GM20431 (cell line): Measurements from ENCODE around the gene TWF1.
"Not testable (repeated sequence)": the region's sequence is repeated elsewhere in the genome, so short reads cannot be mapped to it uniquely, and the experiment has no call there.

ENCODE experiments used
- in situ Hi-C: fragments of 300-500 bp; cut with MseI, MboI; formaldehyde crosslinking; loops from one replicate; pipeline ENCODE4 v1.15.0; 2020; ENCODE audit warnings: low sequenced_read_pairs; ENCODE audit not compliant: unreplicated experiment

TWF1 gene

DNA sequence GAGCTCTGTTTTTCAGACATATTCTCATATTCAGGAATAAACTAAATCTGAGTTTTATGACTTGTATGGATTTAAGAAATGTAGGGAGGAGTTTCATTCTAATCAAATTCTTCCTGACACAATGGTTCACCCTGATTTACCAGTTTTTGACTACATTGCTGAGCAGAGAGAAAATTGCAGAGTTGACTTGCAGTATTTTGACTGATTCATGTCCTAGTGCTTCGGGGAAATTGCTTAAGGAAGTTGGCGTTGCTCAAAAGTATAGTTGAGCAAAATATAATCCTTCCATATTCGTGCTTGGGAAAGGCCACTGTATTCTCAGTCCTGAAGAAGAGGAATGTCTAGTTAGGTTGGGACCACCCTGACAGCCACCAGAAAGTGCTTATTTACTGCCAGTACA, 1.3 kb upstream of the TWF1 start:
- in situ Hi-C loops, result no loop called here

DNA sequence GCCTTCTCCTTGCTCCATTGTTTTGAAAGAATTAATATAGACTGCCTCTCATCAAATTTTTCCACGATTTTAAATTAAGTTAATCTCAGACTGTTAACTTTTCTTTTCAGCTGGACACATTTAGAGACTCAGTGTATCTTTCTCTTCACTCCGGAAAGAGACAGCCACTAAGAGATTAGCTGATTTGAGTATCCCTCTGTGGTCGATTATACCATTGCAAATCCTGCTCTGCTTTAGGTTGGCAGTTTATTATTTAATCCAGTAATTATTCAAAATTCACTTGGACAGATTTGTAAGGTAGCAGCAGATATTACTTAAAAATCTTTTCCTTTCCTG, 588 bp upstream of the TWF1 start:
- in situ Hi-C loops, result no loop called here

DNA sequence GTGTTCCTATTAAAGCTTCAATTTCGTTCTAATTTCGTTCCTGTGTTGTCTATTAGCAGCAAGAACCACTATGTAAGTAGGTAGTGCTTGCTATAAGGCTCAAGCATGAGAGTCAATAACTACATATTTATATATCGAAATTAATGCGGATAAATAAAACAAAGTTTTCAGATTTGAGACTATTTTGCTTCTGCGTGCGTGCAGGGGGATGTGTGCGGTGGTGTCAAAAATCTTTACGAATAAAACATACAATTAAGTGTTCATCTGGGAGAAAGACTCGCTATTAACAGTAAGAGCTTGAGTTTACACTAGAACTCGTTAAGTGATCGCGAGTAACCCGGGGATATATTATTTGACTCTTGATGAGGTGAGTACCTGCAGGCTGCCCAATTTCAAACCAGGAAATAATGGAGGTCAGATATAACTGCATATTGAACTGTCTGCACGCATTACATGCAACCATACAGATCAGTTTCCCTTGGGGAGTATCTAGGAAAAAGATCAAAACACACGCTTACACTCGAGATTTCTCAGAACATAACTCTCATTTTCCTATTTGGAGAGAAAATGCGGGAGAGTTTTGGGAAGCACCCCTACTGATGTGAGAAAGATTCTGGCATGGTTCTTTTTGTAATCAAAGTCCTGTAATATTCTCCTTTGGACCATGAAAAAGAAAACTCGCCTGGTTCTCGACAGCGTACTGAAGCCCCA, 813 bp downstream of the TWF1 start:
- in situ Hi-C loops, result no loop called here

DNA sequence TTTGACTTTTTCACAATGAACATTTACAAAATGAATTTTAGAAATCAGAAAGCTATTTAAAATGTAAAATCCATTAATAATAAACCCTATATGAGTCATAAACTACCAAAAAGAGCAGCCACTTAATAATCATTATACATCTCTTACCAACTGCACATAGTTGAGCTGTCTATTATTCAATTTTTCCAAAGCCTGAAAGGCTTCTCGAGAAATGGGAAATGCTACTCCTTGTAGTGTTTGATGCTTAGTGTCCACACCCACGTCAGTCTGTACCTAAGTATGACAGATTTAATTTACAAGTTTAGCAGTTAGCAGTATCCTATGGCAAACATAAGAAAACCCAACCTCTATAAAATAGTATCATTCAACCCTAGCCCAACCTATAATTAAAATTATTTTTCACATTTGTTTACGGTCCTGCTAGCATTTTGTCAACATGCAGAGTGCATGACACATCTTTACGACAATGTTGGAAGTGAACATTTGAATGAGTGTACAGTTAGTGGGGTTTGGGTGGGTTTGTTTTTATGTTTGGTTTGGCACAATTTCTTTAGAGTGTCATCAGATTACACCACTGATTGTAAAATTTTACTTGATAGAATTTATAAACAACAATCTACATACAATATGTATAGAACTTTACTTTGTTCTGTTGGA, 8.4 kb downstream of the TWF1 start:
- in situ Hi-C loops, result no loop called here

DNA sequence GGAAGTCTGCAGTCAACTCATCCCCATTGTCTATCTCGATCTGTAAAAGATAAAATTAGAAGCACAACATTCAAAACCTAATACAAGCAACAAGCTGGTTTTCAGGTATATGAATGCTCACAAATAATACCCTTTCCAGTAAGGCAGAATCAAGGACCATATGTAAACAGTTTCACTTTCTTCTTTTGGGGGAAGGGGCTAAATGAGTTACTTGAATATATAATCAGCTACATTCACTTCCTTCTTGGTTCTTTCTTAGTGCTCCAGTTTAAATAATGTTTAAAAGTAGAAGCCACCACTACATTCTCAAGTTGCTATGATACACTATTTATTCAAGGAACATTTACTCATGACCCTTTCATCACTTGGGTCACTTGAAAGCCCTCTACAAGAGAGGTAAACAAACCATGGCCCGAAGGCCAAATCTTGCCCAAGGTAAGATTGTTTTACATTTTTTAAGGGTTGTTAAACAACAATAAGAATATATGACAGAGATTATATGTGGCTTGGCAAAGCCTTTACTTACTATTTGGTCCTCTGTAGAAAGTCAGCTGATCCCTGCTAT, 10.3 kb downstream of the TWF1 start:
- in situ Hi-C loops, result no loop called here

DNA sequence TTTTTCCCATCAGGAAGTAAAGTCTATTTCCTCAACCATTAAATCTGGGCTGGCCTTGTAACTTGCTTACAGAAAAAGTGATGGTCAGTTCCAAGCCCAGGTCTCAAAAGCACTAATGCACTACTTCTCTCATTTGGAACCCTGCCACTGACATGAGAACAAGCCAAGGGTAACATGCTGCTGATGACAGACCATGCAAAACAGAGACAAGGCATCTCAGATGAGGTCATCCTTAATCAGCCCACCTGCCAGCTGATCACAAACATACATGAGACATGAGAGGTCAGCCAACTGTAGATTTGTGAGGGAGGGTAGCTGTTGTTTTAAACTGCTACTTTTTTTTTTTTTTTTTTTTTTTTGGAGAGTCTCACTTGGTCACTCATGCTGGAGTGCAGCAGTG, 16.2 kb downstream of the TWF1 start:
- in situ Hi-C loops, result no loop called here

DNA sequence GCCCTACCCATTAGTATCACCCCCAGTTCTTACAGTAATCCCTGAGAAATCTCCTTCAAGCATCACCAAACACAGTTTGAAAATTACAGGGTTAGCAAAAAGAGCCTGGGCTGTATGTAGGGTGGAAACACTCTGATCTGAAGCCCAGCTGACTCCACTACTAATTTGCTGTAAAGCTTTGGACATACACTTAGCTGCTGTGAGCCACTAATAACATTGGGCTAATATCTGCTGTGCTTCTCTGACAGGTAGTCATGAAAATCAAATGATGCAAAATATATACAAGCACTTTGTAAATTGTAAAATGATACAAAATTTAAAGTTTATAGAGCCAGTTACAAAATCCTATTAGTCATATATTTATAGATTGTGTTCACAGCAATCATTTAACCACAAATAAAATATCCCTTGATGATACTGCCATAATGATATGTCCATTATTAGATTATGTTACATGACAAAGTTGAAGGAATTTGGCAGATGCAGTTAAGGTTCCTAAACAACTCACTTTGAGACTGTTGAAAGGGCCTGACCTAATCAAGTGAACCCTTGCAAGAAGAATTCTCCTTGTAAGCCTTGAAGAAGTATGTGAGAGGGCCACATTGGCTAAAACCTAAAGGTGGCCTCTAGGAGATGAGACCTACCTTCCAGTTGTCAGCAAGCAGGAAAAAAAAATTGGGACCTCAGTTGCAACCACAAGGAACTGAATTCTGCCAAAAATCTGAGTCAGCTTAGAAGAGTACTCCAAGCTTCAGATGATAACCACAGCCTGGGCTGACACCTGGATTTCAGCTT, 19.0 kb downstream of the TWF1 start:
- in situ Hi-C loops, result no loop called here

DNA sequence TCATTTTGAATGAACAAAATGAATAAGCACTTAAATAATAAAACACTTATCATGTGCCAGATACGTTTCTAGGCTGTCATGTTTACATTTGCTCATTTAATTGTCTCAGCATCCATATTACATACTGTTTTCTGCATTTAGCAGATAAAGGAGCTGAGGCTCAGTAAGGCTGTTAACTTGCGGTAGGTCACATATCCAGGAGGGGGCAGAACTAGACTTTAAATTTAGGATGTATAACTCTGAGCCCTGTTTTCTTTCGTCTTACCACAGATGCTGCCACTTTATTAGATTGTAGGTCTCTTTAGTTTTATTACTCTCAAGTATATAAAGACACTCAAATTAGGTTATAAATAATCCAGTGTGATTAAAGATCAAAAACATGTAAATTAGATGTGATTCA, 29.6 kb downstream of the TWF1 start:
- in situ Hi-C loops, result no loop called here

DNA sequence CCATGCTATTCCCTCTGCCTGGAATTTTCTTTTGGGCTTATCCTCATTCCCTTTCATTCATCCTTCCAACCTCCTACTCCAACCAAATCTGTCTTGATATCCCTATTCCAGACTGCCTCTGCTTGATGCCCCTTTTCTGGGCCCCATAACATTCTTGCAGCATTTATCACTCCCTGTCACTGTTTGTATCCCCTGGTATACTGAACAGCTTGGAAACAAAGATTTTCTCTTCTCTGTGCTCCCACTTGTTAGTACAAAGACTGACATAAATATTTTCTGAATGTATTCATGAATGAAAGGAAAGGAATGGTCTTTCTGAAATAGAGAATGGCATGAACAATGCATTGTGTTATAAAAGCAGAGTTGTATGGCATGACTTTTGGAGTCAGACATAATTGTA, 39.8 kb downstream of the TWF1 start:
- in situ Hi-C loops, result no loop called here

DNA sequence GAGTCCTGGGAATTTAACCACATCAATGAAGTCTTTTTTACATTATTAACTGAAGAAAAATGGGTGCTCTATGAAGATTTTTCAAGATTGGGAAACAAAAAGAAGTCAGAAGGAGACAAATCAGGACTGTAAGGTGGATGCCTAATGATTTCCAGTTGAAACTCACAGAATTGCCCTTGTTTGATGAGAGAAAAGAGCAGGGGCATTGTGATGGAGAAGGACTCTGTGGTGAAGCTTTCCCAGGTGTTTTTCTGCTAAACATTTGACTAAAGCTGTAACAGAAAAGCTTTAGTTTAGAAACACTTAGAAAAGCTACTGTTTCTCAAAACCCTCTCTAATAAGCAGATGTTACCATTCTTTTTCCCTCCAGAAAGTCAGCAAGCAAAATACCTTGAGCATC, 41.6 kb downstream of the TWF1 start:
- in situ Hi-C loops, result no loop called here

DNA sequence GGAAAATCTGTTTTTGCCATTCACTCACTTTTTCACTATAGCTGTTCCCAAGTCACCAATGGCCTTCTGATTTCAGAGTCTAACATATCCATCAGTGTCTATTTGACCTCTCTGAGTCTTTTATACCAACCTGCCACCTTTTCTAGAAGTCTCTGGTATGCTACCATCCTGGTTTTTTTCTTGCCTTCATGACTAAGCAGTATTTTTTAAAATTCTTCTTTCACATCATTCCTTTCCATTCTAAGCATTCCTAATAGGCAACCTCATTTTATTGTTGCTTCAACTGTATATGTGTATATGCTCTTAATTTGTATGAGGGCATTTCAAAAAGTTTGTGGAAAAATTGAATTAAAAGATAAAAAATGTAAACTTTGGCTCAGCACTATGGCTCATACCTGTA, 42.3 kb downstream of the TWF1 start:
- in situ Hi-C loops, result no loop called here

DNA sequence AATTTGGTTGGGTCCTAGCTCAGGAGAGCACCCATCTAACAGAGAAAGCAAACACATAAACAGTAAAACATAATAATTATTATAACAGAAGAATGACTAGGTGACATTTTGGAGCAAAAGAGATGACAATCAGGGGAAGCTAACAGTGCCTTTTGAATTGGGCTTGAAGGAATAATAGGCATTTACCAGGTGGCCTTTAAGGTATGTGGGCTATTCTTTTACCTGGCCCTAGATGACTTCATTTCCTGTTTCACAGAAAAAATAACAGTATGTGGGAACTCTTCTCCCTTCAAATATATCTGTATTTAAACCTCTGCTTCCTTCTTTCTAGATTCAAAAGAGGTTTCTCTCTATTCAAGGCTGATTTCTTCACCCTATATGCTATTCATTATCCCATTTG, 43.5 kb downstream of the TWF1 start:
- in situ Hi-C loops, result no loop called here

DNA sequence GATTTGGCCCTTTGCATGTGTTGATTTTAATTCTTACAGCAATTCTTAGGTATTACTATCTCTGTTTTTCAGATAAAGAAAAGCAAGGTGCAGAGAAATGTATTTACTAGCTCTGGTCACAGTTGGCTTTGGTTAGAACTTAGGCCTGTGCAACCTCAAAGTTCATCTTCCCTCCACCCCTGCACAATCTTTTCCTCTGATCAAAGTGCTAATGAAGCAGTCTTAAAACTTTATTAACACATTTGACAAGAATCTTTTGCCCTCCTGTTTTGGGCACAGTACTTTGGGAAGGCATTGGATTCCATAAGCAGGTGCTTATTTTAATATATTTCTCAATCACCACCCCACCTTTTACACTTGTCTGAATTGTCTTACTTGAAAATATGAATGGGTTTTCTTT, 44.6 kb downstream of the TWF1 start:
- in situ Hi-C loops, result no loop called here

DNA sequence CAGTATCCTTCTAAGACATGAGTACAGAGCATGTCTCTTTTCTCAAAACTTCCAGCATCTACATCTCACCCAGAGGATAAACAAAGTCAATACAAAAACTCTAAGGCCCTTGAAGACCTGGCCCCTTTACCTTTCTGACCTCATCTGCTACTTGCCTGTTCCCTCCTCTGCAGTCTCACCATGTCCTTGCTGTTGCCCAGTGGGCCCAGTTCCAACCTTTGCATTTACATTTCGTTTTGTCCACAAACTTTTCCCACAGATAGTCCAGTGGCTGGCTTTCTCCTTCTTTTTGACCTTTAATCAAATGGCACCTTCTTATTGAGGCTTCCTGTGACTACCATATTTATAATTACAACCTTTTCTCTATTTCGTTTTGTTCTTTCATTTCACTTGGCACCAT, 45.7 kb downstream of the TWF1 start:
- in situ Hi-C loops, result no loop called here

DNA sequence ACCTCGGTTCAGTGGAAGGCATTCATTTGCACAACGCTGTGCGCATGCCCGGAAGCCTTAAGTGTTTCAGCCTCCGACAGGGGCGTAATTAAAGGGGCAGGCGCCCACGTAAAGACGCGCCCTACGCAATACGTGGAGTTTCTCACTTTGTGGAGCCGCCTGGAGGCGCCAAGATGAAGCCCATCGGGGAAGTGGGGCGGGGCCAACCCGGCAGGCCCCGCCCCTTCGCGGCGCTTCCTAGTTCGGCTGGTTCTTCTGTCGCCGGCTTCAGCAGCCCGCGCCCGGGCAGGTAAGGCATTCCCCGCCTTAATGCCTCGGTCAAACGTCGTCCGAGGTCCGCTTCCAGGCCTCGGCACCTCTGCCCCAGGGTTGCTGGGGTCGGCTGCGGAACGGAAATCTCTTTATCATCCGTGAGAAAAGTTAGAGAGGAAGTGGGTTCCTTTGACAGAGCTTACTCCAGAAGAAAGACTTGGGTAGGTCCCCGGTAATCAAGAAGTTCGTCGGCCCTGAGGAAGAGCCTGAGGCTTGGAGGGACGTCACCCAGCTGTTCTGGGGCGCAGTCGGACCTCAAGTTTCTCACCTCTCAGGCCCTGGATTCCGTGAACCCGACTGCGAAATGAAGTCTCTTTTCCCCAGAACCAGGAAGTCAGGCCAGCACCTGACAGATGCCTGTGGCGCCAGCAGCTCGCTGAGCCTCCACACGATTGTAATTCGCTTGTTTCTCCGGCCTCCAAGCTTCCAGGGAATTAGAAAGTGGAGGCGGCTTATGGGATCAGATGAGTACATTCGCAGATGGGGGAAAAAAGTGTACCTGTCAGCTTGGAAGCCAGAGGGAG, 47.2 kb downstream of the TWF1 start, which contains the start of the genes IRAK4 and PUS7L:
IRAK4 (plus strand) TSS at position 224 of the 836 bp plus-strand sequence. CDS start 9,161 bp downstream, outside the sequence.
PUS7L (minus strand) TSS at position 63 of the 836 bp plus-strand sequence. CDS start 3,545 bp downstream, outside the sequence.
- in situ Hi-C loops, result no loop called here

DNA sequence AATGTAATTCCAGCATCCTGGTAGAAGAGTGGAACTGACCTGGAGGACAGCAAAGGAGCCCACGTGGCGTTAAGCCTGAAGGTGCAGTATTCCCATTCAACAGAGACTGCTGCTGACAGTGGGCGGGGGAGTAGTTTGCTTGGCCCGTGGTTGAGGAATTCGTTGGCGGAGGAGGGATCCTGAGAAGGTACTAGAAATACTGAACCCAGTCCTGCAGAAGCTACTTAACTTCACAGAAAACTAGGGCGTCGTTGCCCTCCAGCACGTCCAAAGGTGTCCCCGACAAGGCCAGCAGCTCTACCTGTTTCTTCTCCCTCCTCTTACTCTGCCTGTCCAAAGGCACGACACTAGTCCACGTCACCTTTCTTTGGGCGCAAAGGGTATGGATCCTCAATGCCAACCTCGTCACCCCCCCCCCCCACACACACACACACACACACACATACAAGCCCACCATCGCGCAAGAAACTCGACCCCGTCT, 47.8 kb downstream of the TWF1 start:
- in situ Hi-C loops, result no loop called here

DNA sequence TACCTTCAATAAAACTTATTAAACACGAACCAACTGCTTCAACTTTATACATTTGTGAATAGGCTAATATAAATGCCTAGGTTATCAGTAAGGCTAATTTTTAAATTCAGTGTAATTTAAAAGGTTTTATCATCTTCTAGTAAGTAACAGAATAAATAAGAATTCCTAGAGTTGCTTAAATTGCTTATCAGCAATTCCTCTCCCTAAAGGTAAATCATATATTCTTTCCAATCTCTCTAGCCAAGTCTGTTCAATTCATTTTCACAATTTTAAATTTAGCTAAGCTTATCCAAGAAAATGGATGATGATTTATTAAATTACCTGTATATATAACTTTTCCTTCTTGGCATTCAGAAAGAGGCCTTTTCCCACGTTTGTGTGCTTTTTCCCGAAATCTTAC, 52.1 kb downstream of the TWF1 start:
- in situ Hi-C loops, result no loop called here

DNA sequence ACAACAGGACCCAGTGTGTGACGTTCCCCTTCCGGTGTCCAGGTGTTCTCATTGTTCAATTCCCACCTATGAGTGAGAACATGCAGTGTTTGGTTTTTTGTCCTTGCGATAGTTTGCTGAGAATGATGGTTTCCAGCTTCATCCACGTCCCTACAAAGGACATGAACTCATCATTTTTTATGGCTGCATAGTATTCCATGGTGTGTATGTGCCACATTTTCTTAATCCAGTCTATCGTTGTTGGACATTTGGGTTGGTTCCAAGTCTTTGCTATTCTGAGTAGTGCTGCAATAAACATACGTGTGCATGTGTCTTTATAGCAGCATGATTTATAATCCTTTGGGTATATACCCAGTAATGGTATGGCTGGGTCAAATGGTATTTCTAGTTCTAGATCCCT, 54.8 kb downstream of the TWF1 start:
- in situ Hi-C loops, result not testable (repeated sequence)

DNA sequence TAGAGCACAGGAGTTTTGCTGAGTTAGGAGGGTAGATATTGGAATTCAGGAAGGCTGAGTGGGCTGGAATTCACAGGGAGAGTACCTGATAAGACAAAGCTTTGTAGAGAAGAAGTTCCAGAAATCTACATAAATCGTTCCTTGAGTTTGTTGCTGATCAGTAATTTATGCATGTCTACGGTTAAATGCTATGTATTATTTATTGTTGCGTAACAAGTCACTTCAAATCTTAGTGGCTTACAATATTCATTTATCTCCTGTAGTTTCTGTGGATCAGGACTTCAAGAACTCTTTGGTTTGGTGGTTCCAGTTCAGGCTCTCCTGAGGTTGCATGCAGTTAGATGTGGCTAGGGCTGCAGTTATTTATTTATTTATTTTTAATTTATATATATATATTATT, 55.3 kb downstream of the TWF1 start:
- in situ Hi-C loops, result no loop called here

DNA sequence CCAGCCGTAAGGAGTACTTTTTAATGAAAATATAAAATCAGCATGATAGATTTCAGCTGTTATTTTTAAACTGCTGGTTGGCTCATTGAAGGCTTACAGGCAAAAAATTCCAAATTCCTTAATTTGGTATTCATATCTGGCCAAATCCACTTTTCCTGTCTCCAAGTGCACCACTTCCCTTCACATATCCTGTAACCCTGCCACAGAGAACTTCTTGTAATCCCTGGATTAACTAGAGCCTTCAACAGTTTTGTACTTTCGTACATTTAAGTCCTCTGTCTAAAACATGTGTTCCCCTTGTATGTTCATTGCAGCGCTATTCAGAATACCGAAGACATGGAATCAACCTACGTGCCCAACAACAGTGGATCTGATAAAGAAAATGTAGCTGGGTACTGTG, 57.1 kb downstream of the TWF1 start:
- in situ Hi-C loops, result no loop called here
